DMS153 treated with DMSO at 0.1 percent for 48 hours (cell line): Measurements from ENCODE around the gene IL1RAPL1.

Experiments
- DNase-seq: peaks from one replicate; lab custom pipeline; 2025; ENCODE audit not compliant: unreplicated experiment; lab: John Stamatoyannopoulos, UW

The IL1RAPL1 gene

GRCh38 chrX:29617725-29618124 is 1030.5 kb downstream of the IL1RAPL1 start:
- no peak for DNase-seq

- DNase-seq = no peak
These were observed 1040.6 kb downstream of the IL1RAPL1 start for GRCh38 chrX:29627833-29628232.

GRCh38 chrX:29634516-29634915 is 1047.3 kb downstream of the IL1RAPL1 start:
- DNase-seq = no peak

- DNase-seq = no peak
These were observed 1049.1 kb downstream of the IL1RAPL1 start for GRCh38 chrX:29636331-29636730.

- no peak for DNase-seq
These were observed 1052.9 kb downstream of the IL1RAPL1 start for GRCh38 chrX:29640106-29640505.

- DNase-seq = no peak
These were observed 1054.2 kb downstream of the IL1RAPL1 start for GRCh38 chrX:29641461-29641860.

- DNase-seq = no peak
These were observed 1055.9 kb downstream of the IL1RAPL1 start for GRCh38 chrX:29643181-29643580.

- no peak for DNase-seq
These were observed 1060.9 kb downstream of the IL1RAPL1 start for GRCh38 chrX:29648161-29648560.

- no peak for DNase-seq
These were observed 1065.2 kb downstream of the IL1RAPL1 start for GRCh38 chrX:29652484-29652883.

GRCh38 chrX:29653721-29654120 is 1066.5 kb downstream of the IL1RAPL1 start:
- no peak for DNase-seq

GRCh38 chrX:29659911-29660310 is 1072.7 kb downstream of the IL1RAPL1 start:
- DNase-seq = no peak

GRCh38 chrX:29661290-29661689 is 1074.0 kb downstream of the IL1RAPL1 start:
- DNase-seq = no peak

GRCh38 chrX:29662101-29662500 is 1074.9 kb downstream of the IL1RAPL1 start:
- no peak for DNase-seq

- DNase-seq = no peak
These were observed 1075.7 kb downstream of the IL1RAPL1 start for GRCh38 chrX:29662759-29663503.

GRCh38 chrX:29665532-29665931 is 1078.3 kb downstream of the IL1RAPL1 start:
- DNase-seq = no peak

- no peak for DNase-seq
These were observed 1079.1 kb downstream of the IL1RAPL1 start for GRCh38 chrX:29666366-29666765.

- no peak for DNase-seq
These were observed 1084.2 kb downstream of the IL1RAPL1 start for GRCh38 chrX:29671421-29671820.

GRCh38 chrX:29687687-29688086 is 1100.4 kb downstream of the IL1RAPL1 start:
- DNase-seq = no peak

GRCh38 chrX:29690061-29690460 is 1102.8 kb downstream of the IL1RAPL1 start:
- DNase-seq = no peak

- DNase-seq = no peak
These were observed 1103.8 kb downstream of the IL1RAPL1 start for GRCh38 chrX:29691044-29691443.

GRCh38 chrX:29693912-29694311 is 1106.7 kb downstream of the IL1RAPL1 start:
- no peak for DNase-seq

GRCh38 chrX:29699239-29699638 is 1112.0 kb downstream of the IL1RAPL1 start:
- DNase-seq = no peak

- no peak for DNase-seq
These were observed 1119.8 kb downstream of the IL1RAPL1 start for GRCh38 chrX:29707088-29707487.
